HG02840 (cell line): ENCODE results near the gene TMPRSS6.

Experiments used
- ATAC-seq: cut with Tn5 transposase; IDR thresholded peaks from one replicate; pipeline ENCODE4 v1.9.1; 2021; ENCODE audit warnings: mild to moderate bottlenecking, moderate library complexity, moderate number of reproducible peaks; ENCODE audit not compliant: unreplicated experiment, low FRiP score

Gene TMPRSS6

DNA sequence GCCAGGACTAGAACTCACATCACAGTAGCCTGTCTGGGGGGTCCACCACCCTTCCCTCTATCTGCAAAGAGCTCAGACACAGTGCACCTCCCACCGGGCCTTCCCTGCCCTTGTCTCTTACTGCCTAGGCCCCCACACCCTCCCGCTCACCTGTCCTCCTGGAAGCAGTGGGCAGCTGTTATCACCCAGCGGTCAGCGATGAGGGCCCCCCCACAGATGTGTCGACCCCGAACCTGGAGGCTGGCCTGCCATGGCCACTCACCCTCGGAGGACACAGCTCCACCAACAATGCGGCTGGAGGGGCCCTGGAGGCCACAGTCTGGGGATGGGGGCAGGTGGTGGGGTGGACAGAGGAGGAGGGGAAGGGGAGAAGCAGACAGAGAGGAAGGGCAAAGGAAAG is 39.2 kb downstream of the TMPRSS6 start:
- ATAC-seq: no peak

DNA sequence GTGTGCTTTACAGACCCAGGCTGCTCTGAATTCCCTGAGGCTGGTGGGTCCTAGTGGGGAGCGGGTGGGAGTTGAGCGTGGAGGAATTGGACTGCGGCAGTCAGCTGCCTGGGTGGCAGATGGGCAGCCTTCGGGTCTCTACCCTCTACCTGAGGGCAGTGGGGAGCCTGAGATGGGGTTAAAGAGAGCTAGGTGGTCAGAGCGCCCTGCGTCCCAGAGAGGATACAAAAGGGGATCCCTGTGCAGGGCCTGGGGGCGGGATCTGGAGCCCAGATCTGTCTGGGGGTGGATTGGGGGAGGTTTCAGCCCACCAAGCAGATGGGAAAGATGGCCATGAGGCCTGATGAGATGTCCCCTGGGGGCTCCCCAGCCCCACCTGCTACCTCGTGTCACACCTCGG is 39.8 kb downstream of the TMPRSS6 start:
- ATAC-seq: no peak

DNA sequence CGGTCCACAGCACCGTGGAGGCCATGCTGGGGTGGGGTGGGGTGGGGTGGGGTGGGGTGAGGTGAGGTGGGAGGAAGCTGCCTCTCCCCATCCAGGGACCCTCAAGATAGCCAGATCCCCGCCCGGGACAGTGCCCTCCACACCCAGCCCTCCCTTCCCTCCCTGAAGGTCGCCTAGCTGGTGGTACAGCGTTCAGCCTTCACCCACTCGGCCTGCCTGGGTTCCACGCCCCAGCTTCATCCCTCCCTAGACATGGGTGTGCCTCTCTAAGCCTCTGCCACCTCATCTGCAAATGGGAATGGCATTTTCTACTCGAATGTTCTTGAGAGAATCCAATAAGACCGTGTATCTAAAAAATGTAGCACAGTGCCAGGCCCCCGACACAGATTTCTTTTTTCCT is 40.2 kb downstream of the TMPRSS6 start:
- no peak for ATAC-seq

- ATAC-seq: no peak
These were observed 40.7 kb downstream of the TMPRSS6 start for GRCh38 chr22:37068859-37069258.

GRCh38 chr22:37067428-37067827 is 42.1 kb downstream of the TMPRSS6 start:
- no peak for ATAC-seq

- ATAC-seq: no peak
These were observed 43.6 kb downstream of the TMPRSS6 start for GRCh38 chr22:37065961-37066360.

- ATAC-seq: no peak
These were observed 44.3 kb downstream of the TMPRSS6 start for GRCh38 chr22:37065180-37065579.

- no peak for ATAC-seq
These were observed 45.0 kb downstream of the TMPRSS6 start for GRCh38 chr22:37064553-37064952.

- no peak for ATAC-seq
These were observed 45.8 kb downstream of the TMPRSS6 start for GRCh38 chr22:37063431-37064420.

DNA sequence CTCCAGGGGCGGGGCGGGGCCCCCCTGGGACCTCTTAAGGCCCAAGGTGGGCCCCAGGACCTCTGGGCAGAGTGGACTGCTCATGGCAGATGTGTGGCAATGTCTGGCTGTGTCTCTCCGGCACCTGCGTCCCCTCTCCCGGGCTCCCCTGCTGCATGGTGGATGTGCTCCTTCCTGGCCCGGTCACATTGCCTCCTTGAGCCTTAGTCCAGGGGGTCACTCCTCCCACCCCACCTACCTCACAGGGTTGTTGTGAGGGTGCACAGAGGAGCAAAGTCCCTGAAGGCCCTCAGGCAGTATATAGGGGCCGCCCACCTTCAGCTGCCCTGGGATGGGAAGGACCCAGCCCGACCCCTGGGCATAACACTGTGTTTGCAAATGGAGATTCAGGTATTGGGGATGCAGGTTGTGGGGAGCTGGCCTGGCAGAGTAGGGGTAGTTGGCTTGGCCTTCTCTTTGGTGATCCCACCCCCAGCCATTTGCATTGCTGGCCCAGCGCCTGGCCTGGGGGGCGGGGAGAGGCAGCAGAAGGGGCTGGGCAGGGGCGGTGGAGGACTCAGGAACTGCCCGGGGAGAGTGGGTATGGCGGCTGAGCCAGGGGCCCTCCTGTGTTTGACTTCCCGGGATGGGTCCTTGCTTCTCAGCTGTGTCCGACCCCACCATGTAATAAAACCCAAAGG is 46.7 kb downstream of the TMPRSS6 start:
- ATAC-seq: no peak

GRCh38 chr22:37062376-37062675 is 47.2 kb downstream of the TMPRSS6 start:
- ATAC-seq: no peak

DNA sequence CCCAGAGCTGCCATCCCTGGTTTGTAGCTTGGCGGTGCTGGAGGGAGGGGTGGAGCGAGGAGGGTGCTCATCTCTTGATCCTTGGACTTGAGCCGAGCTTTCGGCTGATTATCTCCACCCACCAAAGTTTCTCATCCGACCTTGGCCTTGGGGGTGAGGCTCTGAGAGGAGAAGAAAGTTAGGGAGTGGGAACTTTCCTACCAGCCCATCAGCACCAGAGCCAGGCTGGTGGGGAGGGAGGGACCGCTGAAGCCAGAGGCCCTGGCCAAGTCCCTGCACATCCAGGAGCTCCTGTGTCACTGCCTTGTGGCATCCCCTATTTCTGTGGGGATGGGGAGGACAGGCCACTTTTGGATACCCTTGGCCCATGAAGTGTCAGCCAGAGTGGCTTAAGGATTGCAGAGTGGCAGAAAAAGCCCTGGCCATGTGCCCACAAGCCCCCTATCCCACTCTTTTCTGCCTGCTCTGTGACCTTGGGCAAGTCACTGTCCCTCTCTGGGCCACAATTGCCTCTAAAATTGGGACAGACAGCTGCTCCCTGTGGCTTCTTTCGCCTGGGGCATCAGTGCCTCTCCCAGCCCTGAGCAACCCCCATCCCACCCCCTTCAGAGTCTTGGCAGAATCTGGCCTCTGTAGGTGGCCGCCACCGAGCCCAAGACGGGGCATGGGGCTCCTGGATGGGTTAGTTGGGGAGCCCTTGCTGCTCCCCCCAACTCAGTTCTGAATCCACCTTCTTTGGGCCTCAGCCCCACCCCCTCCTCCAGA is 47.7 kb downstream of the TMPRSS6 start:
- no peak for ATAC-seq

DNA sequence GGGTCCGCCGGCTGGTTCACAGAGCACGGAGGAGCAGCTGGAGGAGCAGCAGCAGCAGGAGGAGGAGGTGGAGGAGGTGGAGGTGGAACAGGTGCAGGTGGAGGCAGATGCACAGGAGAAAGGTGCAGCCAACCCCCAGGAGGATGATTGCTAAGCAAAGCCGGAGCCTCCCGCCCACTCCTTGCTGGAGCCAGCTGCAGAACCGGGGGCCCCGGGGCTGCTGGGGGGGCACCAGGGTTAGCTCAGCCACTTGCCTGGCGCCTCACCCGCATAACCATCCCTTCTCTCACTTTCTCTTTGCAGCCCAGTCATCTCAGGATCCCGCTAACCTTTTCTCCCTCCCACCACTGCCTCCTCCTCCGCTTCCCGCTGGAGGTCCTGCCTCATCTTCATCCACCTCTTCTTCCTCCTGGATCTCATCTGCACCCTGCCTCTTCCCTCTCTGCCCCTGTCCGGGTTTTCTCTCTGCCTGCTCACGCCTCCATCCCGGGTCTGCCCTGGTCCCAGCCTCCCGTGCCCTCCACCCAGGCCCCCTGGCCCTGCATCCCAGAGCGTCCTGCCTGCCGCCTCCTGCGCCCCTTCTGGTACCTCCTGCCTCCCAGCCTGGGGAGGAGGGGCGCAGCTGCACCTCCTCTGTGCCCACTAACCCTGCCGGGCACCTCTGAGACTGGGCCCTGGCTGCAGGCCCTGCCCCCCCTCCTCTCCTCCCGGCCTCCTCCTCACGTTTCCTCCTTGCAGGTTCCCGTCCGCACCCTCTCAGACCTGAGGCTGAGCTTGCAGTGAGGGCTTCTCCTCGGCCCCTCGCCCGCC is 48.5 kb downstream of the TMPRSS6 start:
- no peak for ATAC-seq

DNA sequence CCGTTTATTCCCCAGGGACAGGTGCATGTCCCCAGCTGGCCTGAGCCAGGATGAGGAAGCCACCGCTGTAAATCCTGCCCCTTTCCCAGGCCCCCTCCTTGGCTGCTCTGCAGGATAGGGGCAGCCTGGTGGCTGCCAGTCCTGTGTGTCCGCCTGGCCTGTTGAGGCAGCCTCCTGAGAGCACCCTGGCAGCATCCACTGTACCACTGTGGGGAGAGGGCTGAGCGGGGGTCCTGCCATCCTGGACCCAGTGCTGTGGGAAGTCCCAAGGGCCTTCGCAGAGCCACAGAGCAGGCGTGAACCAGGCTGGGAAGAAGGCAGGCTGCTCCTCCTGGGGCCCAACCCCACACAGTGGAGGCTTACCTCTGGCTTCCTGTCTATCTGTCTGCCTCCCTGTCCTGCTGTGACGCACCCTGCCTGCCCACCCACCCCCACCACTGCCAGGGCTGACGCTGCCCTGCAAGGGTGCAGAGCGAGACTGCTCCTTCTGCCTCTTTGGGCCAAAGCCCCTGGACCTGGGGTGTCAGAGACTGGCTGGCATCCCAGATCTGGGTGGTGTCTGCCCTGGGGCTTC is 49.5 kb downstream of the TMPRSS6 start:
- ATAC-seq: no peak

DNA sequence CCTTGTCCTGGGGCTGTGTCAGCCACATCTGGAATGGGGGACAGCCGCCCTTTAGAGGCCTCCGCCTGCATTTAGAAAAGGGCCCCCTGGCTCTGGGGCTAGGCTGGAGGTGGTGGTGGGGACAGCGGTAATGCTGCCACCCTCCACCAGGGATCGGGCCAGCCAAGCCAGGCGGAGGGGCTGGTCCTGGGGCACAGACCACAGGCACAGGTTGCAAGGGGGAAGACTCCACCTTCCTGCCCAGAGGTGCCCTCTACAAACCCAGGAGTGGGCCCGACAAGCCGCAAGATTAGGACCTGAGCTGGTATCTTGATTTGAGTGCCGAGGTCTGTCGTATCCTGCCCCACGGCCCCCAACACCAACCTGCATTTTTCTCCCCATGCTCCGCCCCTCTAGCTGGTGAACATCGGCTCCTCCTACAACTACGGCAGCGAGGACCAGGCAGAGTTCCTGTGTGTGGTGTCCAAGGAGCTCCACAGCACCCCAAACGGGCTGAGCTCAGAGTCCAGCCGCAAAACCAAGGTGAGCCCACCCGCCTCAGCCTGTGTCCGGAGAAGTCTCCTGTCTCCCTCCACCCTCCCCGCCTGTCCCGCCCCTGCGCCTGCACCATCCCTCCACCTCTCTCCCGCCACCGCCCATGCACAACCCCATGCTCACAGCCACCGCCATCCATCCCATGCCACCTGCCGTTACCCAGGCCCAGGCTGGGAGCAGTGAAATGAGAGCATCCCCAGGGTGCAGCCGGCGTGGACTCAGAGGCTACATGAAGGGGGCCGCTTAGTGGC is 50.4 kb downstream of the TMPRSS6 start:
- ATAC-seq: no peak

- ATAC-seq: no peak
These were observed 51.6 kb downstream of the TMPRSS6 start for GRCh38 chr22:37057796-37058510.

DNA sequence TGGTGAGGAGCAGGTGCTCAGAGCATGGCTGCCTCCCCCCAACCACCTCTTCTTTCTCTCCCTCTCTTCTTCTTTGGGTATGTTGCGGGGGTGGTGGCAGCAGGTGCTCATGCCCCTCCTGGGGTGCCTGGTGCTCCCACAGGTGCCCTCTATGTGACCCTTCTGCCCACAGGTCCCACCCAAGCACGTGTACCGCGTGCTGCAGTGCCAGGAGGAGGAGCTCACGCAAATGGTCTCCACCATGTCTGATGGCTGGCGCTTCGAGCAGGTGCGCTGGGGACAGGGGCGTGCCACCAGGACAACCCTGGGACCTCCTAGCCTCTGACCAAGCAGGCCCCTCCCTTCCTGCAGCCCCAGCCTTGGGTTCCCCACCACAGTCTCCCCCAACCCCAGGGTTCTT is 52.3 kb downstream of the TMPRSS6 start:
- no peak for ATAC-seq

GRCh38 chr22:37056246-37056645 is 53.3 kb downstream of the TMPRSS6 start:
- ATAC-seq: no peak
